CD4-positive, alpha-beta T cell treated with Interleukin-17A for 1 hour (primary cell): Measurements from ENCODE around the gene DDX1.

Experiments used
- DNase-seq: peaks from one replicate; pipeline ENCODE4 v3.0.0-alpha.2; 2020

DDX1 gene

GRCh38 chr2:15647622-15648590, 56.2 kb downstream of the DDX1 start:
- DNase-seq, result no peak

- DNase-seq, result no peak
These were observed 57.2 kb downstream of the DDX1 start for GRCh38 chr2:15648593-15649525.

GRCh38 chr2:15649561-15650255, 58.0 kb downstream of the DDX1 start:
- no peak for DNase-seq

GRCh38 chr2:15650616-15651366, 59.1 kb downstream of the DDX1 start:
- no peak for DNase-seq

GRCh38 chr2:15651367-15651727, 59.7 kb downstream of the DDX1 start:
- no peak for DNase-seq

GRCh38 chr2:15652252-15652651, 60.6 kb downstream of the DDX1 start:
- DNase-seq, result no peak

GRCh38 chr2:15652801-15653200, 61.1 kb downstream of the DDX1 start:
- no peak for DNase-seq

- no peak for DNase-seq
These were observed 62.4 kb downstream of the DDX1 start for GRCh38 chr2:15653806-15654726.

- DNase-seq, result no peak
These were observed 63.0 kb downstream of the DDX1 start for GRCh38 chr2:15654727-15655073.

GRCh38 chr2:15655123-15655887, 63.6 kb downstream of the DDX1 start:
- no peak for DNase-seq

- no peak for DNase-seq
These were observed 64.4 kb downstream of the DDX1 start for GRCh38 chr2:15656090-15656489.

GRCh38 chr2:15657759-15658158, 66.1 kb downstream of the DDX1 start:
- DNase-seq, result no peak

GRCh38 chr2:15658911-15659310, 67.2 kb downstream of the DDX1 start:
- DNase-seq, result no peak

GRCh38 chr2:15660491-15661294, 69.0 kb downstream of the DDX1 start:
- no peak for DNase-seq

GRCh38 chr2:15661295-15661569, 69.6 kb downstream of the DDX1 start:
- no peak for DNase-seq

- no peak for DNase-seq
These were observed 70.4 kb downstream of the DDX1 start for GRCh38 chr2:15662026-15662425.

- no peak for DNase-seq
These were observed 70.9 kb downstream of the DDX1 start for GRCh38 chr2:15662579-15662978.

GRCh38 chr2:15663802-15664201, 72.1 kb downstream of the DDX1 start:
- DNase-seq, result no peak

GRCh38 chr2:15664273-15665066, 72.8 kb downstream of the DDX1 start:
- no peak for DNase-seq
